Activated CD8-positive, alpha-beta memory T cell treated with anti-CD3 and anti-CD28 coated beads for 36 hours (primary cell): Measurements from ENCODE around the gene ITGA8. TPM values are rescaled to one million over a fixed set of nuclear protein-coding genes. Genes with fewer than 3 reads are reported as not detected.
"Not testable (repeated sequence)": the region's sequence is repeated elsewhere in the genome, so short reads cannot be mapped to it uniquely, and the experiment has no call there.

ENCODE experiments used
- CTCF ChIA-PET: fragments of 350-600 bp; sonication (Branson Sonifier 250); formaldehyde crosslinking; loops from one replicate; lab custom pipeline; 2021; ENCODE audit warnings: antibody characterized with exemption; lab: Charles Lee
- POLR2A ChIA-PET: fragments of 350-600 bp; sonication (Branson Sonifier 250); formaldehyde crosslinking; loops from one replicate; lab custom pipeline; 2021; ENCODE audit warnings: antibody characterized with exemption; lab: Charles Lee
- total RNA-seq, 2 experiments: library from RNA; stranded (reverse); gene quantifications; one replicate each; pipeline ENCODE4 v1.2.3, GENCODE V29; 2021

The ITGA8 gene
- total RNA-seq, 2 experiments from 2014 or later = not detected

GRCh38 chr10:15484128-15484527, 235.6 kb downstream of the ITGA8 start:
- CTCF ChIA-PET = no interaction called here
- POLR2A ChIA-PET = no interaction called here

- CTCF ChIA-PET = no interaction called here
- POLR2A ChIA-PET = no interaction called here
Observed at GRCh38 chr10:15483215-15484075, 236.3 kb downstream of the ITGA8 start.

GRCh38 chr10:15482156-15482555, 237.6 kb downstream of the ITGA8 start:
- ChIA-PET POLR2A (no interaction called here), CTCF (no interaction called here)

- ChIA-PET CTCF (interaction anchor here (1.0 kb wide), 1 partner anchor 406 kb away, joined by 3 read pairs; no protein-coding TSS in a partner anchor), POLR2A (no interaction called here)
Observed at GRCh38 chr10:15478950-15479349, 240.8 kb downstream of the ITGA8 start.

- POLR2A ChIA-PET = no interaction called here
- CTCF ChIA-PET = interaction anchor here (1.0 kb wide), 1 partner anchor 407 kb away, joined by 3 read pairs; no protein-coding TSS in a partner anchor
Observed at GRCh38 chr10:15478429-15478828, 241.3 kb downstream of the ITGA8 start.

GRCh38 chr10:15476337-15476736, 243.4 kb downstream of the ITGA8 start:
- POLR2A ChIA-PET = no interaction called here
- CTCF ChIA-PET = no interaction called here

- CTCF ChIA-PET, POLR2A ChIA-PET: not testable (repeated sequence)
Observed at GRCh38 chr10:15475439-15475838, 244.3 kb downstream of the ITGA8 start.

- ChIA-PET CTCF (no interaction called here), POLR2A (no interaction called here)
Observed at GRCh38 chr10:15474671-15475070, 245.1 kb downstream of the ITGA8 start.

GRCh38 chr10:15473396-15473767, 246.3 kb downstream of the ITGA8 start:
- POLR2A ChIA-PET = no interaction called here
- CTCF ChIA-PET = no interaction called here

GRCh38 chr10:15472431-15473395, 247.0 kb downstream of the ITGA8 start:
- ChIA-PET CTCF (no interaction called here), POLR2A (no interaction called here)

- ChIA-PET POLR2A (no interaction called here), CTCF (no interaction called here)
Observed at GRCh38 chr10:15472008-15472407, 247.7 kb downstream of the ITGA8 start.

- ChIA-PET CTCF (no interaction called here), POLR2A (no interaction called here)
Observed at GRCh38 chr10:15469111-15469510, 250.6 kb downstream of the ITGA8 start.

GRCh38 chr10:15464381-15464780, 255.3 kb downstream of the ITGA8 start:
- ChIA-PET POLR2A (no interaction called here), CTCF (no interaction called here)

Other genes starting within 250 kb of the ITGA8 start
- 10 to 100 TPM; 20.7 to 22.9 TPM for gene MINDY3, start 140.6 kb upstream of the ITGA8 start, total RNA-seq